SK-N-SH (cell line): ENCODE measurements around the gene KISS1R.

ENCODE experiments used
- CHD2 ChIP-seq: fragments of 150-350 bp; IDR thresholded peaks from 2 replicates; pipeline ENCODE4 v1.6.1; 2018; ENCODE audit warnings: low read length; ENCODE audit not compliant: partially characterized antibody
- EP300 ChIP-seq, 2 experiments: IDR thresholded peaks; 2 replicates each; pipeline versions ENCODE4 v1.4.0 to v1.6.1; 2012; ENCODE audit warnings: borderline replicate concordance in 1 of 2, low read depth in 1 of 2, low read length in 1 of 2
- FOXJ3 ChIP-seq: sonication (generic); formaldehyde crosslinking; IDR thresholded peaks from 2 replicates; pipeline ENCODE4 v1.5.1; 2020; ENCODE audit warnings: mild to moderate bottlenecking, missing genetic modification reagents
- MEF2A ChIP-seq: IDR thresholded peaks from 2 replicates; pipeline ENCODE4 v1.4.0; 2012; ENCODE audit warnings: low read depth, borderline replicate concordance
- NRF1 ChIP-seq: IDR thresholded peaks from 2 replicates; pipeline ENCODE4 v1.6.1; 2012; ENCODE audit warnings: low read depth, mild to moderate bottlenecking, low read length
- POLR2AphosphoS5 ChIP-seq: IDR thresholded peaks from 2 replicates; pipeline ENCODE4 v1.6.1; 2012; ENCODE audit warnings: low read depth, low read length
- RFX5 ChIP-seq: IDR thresholded peaks from 2 replicates; pipeline ENCODE4 v1.6.1; 2012; ENCODE audit warnings: mild to moderate bottlenecking, improper control_type of control experiment, low read length
- RXRA ChIP-seq: IDR thresholded peaks from 2 replicates; pipeline ENCODE4 v1.4.0; 2012; ENCODE audit warnings: low read depth, mild to moderate bottlenecking, borderline replicate concordance
- SMC3 ChIP-seq: IDR thresholded peaks from 2 replicates; pipeline ENCODE4 v1.6.1; 2012; ENCODE audit warnings: low read depth, low read length, improper control_type of control experiment
- TF ChIP-seq, protein P1 (sequence below): IDR thresholded peaks from 2 replicates; pipeline ENCODE4 v1.6.1; 2012; ENCODE audit warnings: mild to moderate bottlenecking, low read depth, low read length, moderate library complexity
- TF ChIP-seq, protein P2 (sequence below): fragments of 200-600 bp; sonication (generic); IDR thresholded peaks from 2 replicates; pipeline ENCODE4 v1.6.1; 2017; ENCODE audit warnings: antibody characterized with exemption, mild to moderate bottlenecking, moderate library complexity

DNA sequence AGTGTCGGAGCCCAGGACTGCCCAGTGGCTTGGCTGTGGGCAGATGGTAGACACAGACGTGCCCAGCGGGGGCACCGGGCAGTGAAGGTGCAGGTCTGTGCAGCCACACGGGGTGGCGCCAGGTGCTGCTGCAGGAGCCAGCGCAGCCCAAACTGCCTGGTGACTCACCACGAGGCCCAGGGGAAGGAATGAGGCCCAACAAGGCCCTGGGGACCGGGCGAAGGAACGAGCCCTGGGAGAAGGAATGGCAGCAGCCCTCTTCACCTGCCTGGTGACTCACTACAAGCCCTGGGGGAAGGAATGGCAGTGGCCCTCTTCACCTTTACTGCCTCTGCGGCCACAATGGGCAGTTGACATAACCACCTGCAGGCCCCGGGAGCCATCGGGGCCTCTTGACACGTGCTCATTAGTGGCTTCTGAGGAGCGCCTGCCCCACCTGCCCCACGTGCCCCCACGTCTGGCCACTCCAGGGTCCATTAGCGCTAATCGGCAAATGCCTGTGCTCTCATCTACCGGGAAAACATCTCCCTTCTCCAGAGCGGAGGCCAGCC lies 33.4 kb upstream of the KISS1R start:
- TF ChIP-seq MEF2A (no peak), SMC3 (no peak), CHD2 (no peak), FOXJ3 (CRISPR knock-in tag) (no peak), NRF1 (no peak), POLR2AphosphoS5 (no peak), EP300 (IDR thresholded peaks at IDR 0.05; ENCODE audit: borderline replicate concordance in 1 of 2, low read depth in 1 of 2, low read length in 1 of 2) (no peak), RFX5 (no peak), RXRA (no peak)
- TF ChIP-seq, protein P1, sequence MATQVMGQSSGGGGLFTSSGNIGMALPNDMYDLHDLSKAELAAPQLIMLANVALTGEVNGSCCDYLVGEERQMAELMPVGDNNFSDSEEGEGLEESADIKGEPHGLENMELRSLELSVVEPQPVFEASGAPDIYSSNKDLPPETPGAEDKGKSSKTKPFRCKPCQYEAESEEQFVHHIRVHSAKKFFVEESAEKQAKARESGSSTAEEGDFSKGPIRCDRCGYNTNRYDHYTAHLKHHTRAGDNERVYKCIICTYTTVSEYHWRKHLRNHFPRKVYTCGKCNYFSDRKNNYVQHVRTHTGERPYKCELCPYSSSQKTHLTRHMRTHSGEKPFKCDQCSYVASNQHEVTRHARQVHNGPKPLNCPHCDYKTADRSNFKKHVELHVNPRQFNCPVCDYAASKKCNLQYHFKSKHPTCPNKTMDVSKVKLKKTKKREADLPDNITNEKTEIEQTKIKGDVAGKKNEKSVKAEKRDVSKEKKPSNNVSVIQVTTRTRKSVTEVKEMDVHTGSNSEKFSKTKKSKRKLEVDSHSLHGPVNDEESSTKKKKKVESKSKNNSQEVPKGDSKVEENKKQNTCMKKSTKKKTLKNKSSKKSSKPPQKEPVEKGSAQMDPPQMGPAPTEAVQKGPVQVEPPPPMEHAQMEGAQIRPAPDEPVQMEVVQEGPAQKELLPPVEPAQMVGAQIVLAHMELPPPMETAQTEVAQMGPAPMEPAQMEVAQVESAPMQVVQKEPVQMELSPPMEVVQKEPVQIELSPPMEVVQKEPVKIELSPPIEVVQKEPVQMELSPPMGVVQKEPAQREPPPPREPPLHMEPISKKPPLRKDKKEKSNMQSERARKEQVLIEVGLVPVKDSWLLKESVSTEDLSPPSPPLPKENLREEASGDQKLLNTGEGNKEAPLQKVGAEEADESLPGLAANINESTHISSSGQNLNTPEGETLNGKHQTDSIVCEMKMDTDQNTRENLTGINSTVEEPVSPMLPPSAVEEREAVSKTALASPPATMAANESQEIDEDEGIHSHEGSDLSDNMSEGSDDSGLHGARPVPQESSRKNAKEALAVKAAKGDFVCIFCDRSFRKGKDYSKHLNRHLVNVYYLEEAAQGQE = no peak
- TF ChIP-seq, protein P2, sequence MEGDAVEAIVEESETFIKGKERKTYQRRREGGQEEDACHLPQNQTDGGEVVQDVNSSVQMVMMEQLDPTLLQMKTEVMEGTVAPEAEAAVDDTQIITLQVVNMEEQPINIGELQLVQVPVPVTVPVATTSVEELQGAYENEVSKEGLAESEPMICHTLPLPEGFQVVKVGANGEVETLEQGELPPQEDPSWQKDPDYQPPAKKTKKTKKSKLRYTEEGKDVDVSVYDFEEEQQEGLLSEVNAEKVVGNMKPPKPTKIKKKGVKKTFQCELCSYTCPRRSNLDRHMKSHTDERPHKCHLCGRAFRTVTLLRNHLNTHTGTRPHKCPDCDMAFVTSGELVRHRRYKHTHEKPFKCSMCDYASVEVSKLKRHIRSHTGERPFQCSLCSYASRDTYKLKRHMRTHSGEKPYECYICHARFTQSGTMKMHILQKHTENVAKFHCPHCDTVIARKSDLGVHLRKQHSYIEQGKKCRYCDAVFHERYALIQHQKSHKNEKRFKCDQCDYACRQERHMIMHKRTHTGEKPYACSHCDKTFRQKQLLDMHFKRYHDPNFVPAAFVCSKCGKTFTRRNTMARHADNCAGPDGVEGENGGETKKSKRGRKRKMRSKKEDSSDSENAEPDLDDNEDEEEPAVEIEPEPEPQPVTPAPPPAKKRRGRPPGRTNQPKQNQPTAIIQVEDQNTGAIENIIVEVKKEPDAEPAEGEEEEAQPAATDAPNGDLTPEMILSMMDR = no peak
